ENCODE data around the gene ABCG1.

DNA sequence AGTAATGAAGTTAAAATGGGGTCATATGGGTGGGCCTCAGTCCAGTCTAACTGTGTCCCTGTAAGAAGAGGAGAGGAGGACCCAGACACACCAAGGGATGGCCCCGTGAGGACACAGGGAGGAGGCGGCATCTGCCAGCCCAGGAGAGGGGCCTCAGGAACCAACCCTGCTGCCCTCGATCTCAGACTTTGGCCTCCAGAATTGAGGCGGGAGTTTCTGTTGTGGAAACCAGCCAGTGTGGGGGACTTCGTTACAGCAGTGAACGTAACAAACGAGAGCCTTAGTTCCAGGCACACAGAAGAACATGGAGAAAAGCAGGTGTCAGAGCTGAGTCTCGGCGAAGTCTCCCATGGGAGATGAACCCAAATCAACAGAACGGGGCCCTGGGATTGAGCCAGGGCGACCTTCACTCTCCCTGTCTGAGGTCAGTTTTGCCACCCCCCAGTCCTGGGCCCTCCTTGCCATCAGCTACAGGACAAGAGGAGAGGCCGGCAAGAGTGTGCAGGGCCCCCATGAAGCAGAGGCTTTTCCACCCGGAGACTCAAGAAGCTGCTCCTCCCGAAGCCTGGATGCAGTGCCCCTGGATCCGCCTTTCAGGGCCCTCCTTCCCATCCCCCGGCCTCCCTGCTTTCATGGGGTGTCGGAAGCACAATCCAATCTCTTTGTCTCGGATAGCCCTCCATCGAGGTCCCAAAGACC lies 59.7 kb downstream of the ABCG1 start:
- TF ChIP-seq, protein P1, sequence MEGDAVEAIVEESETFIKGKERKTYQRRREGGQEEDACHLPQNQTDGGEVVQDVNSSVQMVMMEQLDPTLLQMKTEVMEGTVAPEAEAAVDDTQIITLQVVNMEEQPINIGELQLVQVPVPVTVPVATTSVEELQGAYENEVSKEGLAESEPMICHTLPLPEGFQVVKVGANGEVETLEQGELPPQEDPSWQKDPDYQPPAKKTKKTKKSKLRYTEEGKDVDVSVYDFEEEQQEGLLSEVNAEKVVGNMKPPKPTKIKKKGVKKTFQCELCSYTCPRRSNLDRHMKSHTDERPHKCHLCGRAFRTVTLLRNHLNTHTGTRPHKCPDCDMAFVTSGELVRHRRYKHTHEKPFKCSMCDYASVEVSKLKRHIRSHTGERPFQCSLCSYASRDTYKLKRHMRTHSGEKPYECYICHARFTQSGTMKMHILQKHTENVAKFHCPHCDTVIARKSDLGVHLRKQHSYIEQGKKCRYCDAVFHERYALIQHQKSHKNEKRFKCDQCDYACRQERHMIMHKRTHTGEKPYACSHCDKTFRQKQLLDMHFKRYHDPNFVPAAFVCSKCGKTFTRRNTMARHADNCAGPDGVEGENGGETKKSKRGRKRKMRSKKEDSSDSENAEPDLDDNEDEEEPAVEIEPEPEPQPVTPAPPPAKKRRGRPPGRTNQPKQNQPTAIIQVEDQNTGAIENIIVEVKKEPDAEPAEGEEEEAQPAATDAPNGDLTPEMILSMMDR (conservative IDR thresholded peaks at IDR 0.05; ENCODE audit: low read length) = no peak
- no peak for TF ChIP-seq EZH2phosphoT487 (IDR thresholded peaks at IDR 0.05; ENCODE audit: borderline replicate concordance, low read depth, low read length)
